ENCODE data around the gene PKMYT1.

The PKMYT1 gene

GRCh38 chr16:3017794-3018506 lies 37.7 kb upstream of the PKMYT1 start, which contains the start of gene CLDN6:
Gene CLDN6 (minus strand): TSS chr16:3018183. CDS start chr16:3016021, 2,162 bp downstream.
- no peak for DNase-seq

- DNase-seq: no peak
Observed at GRCh38 chr16:3017344-3017743, 37.1 kb upstream of the PKMYT1 start.

GRCh38 chr16:3015865-3016521 lies 35.7 kb upstream of the PKMYT1 start:
- no peak for DNase-seq

GRCh38 chr16:3014971-3015370 lies 34.7 kb upstream of the PKMYT1 start:
- no peak for DNase-seq

GRCh38 chr16:3013998-3014690 lies 33.9 kb upstream of the PKMYT1 start:
- no peak for DNase-seq

- DNase-seq: no peak
Observed at GRCh38 chr16:3013491-3013951, 33.3 kb upstream of the PKMYT1 start.

GRCh38 chr16:3012828-3013420 lies 32.7 kb upstream of the PKMYT1 start, which contains the start of gene CLDN9:
Gene CLDN9 (plus strand): TSS chr16:3012923. CDS start chr16:3013363, 440 bp downstream.
- no peak for DNase-seq

- no peak for DNase-seq
Observed at GRCh38 chr16:3012246-3012645, 32.0 kb upstream of the PKMYT1 start.

- DNase-seq: no peak
Observed at GRCh38 chr16:3010510-3010909, 30.3 kb upstream of the PKMYT1 start.

GRCh38 chr16:3009568-3010390 lies 29.5 kb upstream of the PKMYT1 start:
- no peak for DNase-seq

GRCh38 chr16:3008690-3009037 lies 28.4 kb upstream of the PKMYT1 start:
- DNase-seq: no peak

- peak; percentile 32 for DNase-seq
Observed at GRCh38 chr16:3007957-3008689, 27.9 kb upstream of the PKMYT1 start.

- no peak for DNase-seq
Observed at GRCh38 chr16:3007059-3007956, 27.1 kb upstream of the PKMYT1 start.

- DNase-seq: no peak
Observed at GRCh38 chr16:3004781-3005284, 24.6 kb upstream of the PKMYT1 start.

GRCh38 chr16:3004319-3004718 lies 24.1 kb upstream of the PKMYT1 start:
- no peak for DNase-seq

- DNase-seq: peak; percentile 99
Observed at GRCh38 chr16:3003582-3004270, 23.5 kb upstream of the PKMYT1 start.

- no peak for DNase-seq
Observed at GRCh38 chr16:3001316-3001715, 21.1 kb upstream of the PKMYT1 start.

- no peak for DNase-seq
Observed at GRCh38 chr16:3000540-3000939, 20.3 kb upstream of the PKMYT1 start.

GRCh38 chr16:2999929-3000328 lies 19.7 kb upstream of the PKMYT1 start:
- DNase-seq: no peak

GRCh38 chr16:2996298-2996697 lies 16.1 kb upstream of the PKMYT1 start:
- no peak for DNase-seq
